ENCODE data around the gene MRGPRF. TPM values are rescaled to one million over a fixed set of nuclear protein-coding genes. Genes with fewer than 3 reads are reported as not detected.

The MRGPRF gene
- polyA plus RNA-seq, 1 of the 3 experiments (the other 2 are of a cell fraction): 0.18 TPM

GRCh38 chr11:68994894-68995285 is 18.2 kb downstream of the MRGPRF start:
- WGBS (ENCODE audit: low lambda C conversion rate): 70% methylated on average over 6 of the region's 6 CpGs
- Histone ChIP-seq H3F3A (replicated peaks; ENCODE audit: insufficient read depth) (no peaks in the 10 kb centered on the region), H3K9ac (no peak overlapping the region), H3K4me2 (no peak overlapping the region), H3K79me2 (ENCODE audit: insufficient read depth) (no peaks in the 10 kb centered on the region), H3K9me2 (no peaks in the 10 kb centered on the region), H3K27me3 (ENCODE audit: insufficient read depth) (no peaks in the 10 kb centered on the region), H3K4me3 (ENCODE audit: low read depth in 2 of 2, low read length in 1 of 2) (no peak overlapping the region), H4K20me1 (ENCODE audit: insufficient read depth) (no peaks in the 10 kb centered on the region), H3K27ac (ENCODE audit: low read depth in 2 of 2, low read length in 1 of 2) (no peak overlapping the region), H2AFZ (ENCODE audit: low read depth) (no peak overlapping the region), H3K36me3 (replicated peaks in 1 of 2; ENCODE audit: control insufficient read depth in 1 of 2, insufficient read depth in 2 of 2, low read length in 1 of 2) (no peaks in the 10 kb centered on the region), H3K9me3 (no peaks in the 10 kb centered on the region), H3K4me1 (ENCODE audit: control insufficient read depth in 1 of 2, insufficient read depth in 2 of 2, low read depth in 1 of 2, low read length in 1 of 2) (peaks cover 5 to 27% of the 10 kb centered on the region in 2 experiments)
- ChIA-PET POLR2A (no interaction called here), CTCF (no interaction called here)
- no peak for DNase-seq
- TF ChIP-seq FOSL2 (IDR thresholded peaks at IDR 0.05; ENCODE audit: borderline replicate concordance, low read depth) (no peak), GATA2 (CRISPR knock-in tag; IDR thresholded peaks at IDR 0.05) (no peak), PBX3 (IDR thresholded peaks at IDR 0.05) (no peak), RCOR1 (IDR thresholded peaks at IDR 0.05; ENCODE audit: low read length) (no peak), CTCF (IDR thresholded peaks at IDR 0.05) (no peak), YY1 (IDR thresholded peaks at IDR 0.05; ENCODE audit: low read depth) (no peak), TEAD4 (IDR thresholded peaks at IDR 0.05; ENCODE audit: borderline replicate concordance, insufficient read depth) (no peak), MEF2A (IDR thresholded peaks at IDR 0.05; ENCODE audit: borderline replicate concordance, low read depth) (no peak), ZBTB33 (IDR thresholded peaks at IDR 0.05; ENCODE audit: borderline replicate concordance, low read depth) (no peak), NFIC (IDR thresholded peaks at IDR 0.05; ENCODE audit: borderline replicate concordance) (no peak), REST (IDR thresholded peaks at IDR 0.05; ENCODE audit: low read depth, low read length) (no peak), RFX5 (IDR thresholded peaks at IDR 0.05; ENCODE audit: low read length) (no peak), FOXJ3 (CRISPR knock-in tag; IDR thresholded peaks at IDR 0.05) (no peak), USF1 (IDR thresholded peaks at IDR 0.05; ENCODE audit: borderline replicate concordance, low read depth) (no peak)

Data from SK-N-SH (cell line).